Mesothelial cell of epicardium (in vitro differentiated cells): ENCODE data around the gene INHBA. TPM values are rescaled to one million over a fixed set of nuclear protein-coding genes. Genes with fewer than 3 reads are reported as not detected.

Experiments used
- DNase-seq, 2 experiments: peaks; one replicate each; pipeline ENCODE4 v3.0.0; 2021; ENCODE audit warnings: low spot score in 2 of 2; ENCODE audit not compliant: unreplicated experiment in 2 of 2
- H3K27ac Mint-ChIP-seq: 2 replicates; pipeline ENCODE4 v1.8.0; 2021; ENCODE audit warnings: mixed read lengths
- H3K27me3 Mint-ChIP-seq: 2 replicates; pipeline ENCODE4 v1.8.0; 2021; ENCODE audit warnings: low read depth, mixed read lengths
- H3K36me3 Mint-ChIP-seq: 2 replicates; pipeline ENCODE4 v1.8.0; 2021; ENCODE audit warnings: mixed read lengths
- H3K4me1 Mint-ChIP-seq: 2 replicates; pipeline ENCODE4 v1.8.0; 2021; ENCODE audit warnings: mixed read lengths
- H3K4me3 Mint-ChIP-seq: 2 replicates; pipeline ENCODE4 v1.8.0; 2021; ENCODE audit warnings: mild to moderate bottlenecking, moderate library complexity, mixed read lengths
- H3K9me3 Mint-ChIP-seq: 2 replicates; pipeline ENCODE4 v1.8.0; 2021; ENCODE audit warnings: mixed read lengths
- CTCF ChIP-seq: fragments of 200-600 bp; sonication (generic); IDR thresholded peaks from one replicate; pipeline ENCODE4 v1.5.0; 2021; ENCODE audit warnings: antibody characterized with exemption; ENCODE audit not compliant: unreplicated experiment
- total RNA-seq: library from RNA; stranded (reverse); gene quantifications from 3 replicates; pipeline ENCODE4 v1.2.1, GENCODE V29; 2021

INHBA gene
- total RNA-seq, 1 donor from 2014 or later = 50.6 TPM

GRCh38 chr7:41692251-41692650 is 10.6 kb downstream of the INHBA start:
- no peak for DNase-seq
- H3K4me1 Mint-ChIP-seq = peaks cover 70% of the 10 kb centered on the region
- peaks cover 38% of the 10 kb centered on the region for H3K36me3 Mint-ChIP-seq
- peak overlapping the region; percentile 71 for H3K27ac Mint-ChIP-seq
- H3K4me3 Mint-ChIP-seq = peak overlapping the region; percentile 32
- H3K9me3 Mint-ChIP-seq = no peaks in the 10 kb centered on the region
- TF ChIP-seq CTCF = no peak
- H3K27me3 Mint-ChIP-seq = no peaks in the 10 kb centered on the region

- Mint-ChIP-seq H3K36me3 (peaks cover 40% of the 10 kb centered on the region), H3K4me1 (peaks cover 65% of the 10 kb centered on the region), H3K27me3 (no peaks in the 10 kb centered on the region), H3K27ac (peak overlapping the region; percentile 43), H3K4me3 (no peak overlapping the region), H3K9me3 (no peaks in the 10 kb centered on the region)
- DNase-seq = no peak
- no peak for TF ChIP-seq CTCF
Observed at GRCh38 chr7:41691286-41692190, 11.4 kb downstream of the INHBA start.

GRCh38 chr7:41689815-41690214 is 13.1 kb downstream of the INHBA start:
- no peaks in the 10 kb centered on the region for H3K27me3 Mint-ChIP-seq
- no peak overlapping the region for H3K4me3 Mint-ChIP-seq
- no peak for DNase-seq
- H3K9me3 Mint-ChIP-seq = no peaks in the 10 kb centered on the region
- no peak for TF ChIP-seq CTCF
- H3K27ac Mint-ChIP-seq = no peak overlapping the region
- peaks cover 40% of the 10 kb centered on the region for H3K36me3 Mint-ChIP-seq
- peaks cover 48% of the 10 kb centered on the region for H3K4me1 Mint-ChIP-seq

GRCh38 chr7:41688906-41689305 is 14.0 kb downstream of the INHBA start:
- DNase-seq = no peak
- H3K4me1 Mint-ChIP-seq = peaks cover 39% of the 10 kb centered on the region
- H3K4me3 Mint-ChIP-seq = no peak overlapping the region
- H3K36me3 Mint-ChIP-seq = peaks cover 42% of the 10 kb centered on the region
- no peaks in the 10 kb centered on the region for H3K27me3 Mint-ChIP-seq
- H3K9me3 Mint-ChIP-seq = no peaks in the 10 kb centered on the region
- H3K27ac Mint-ChIP-seq = no peak overlapping the region
- TF ChIP-seq CTCF = no peak

GRCh38 chr7:41688012-41688625 is 14.8 kb downstream of the INHBA start:
- no peak for DNase-seq
- no peak for TF ChIP-seq CTCF
- H3K36me3 Mint-ChIP-seq = peaks cover 42% of the 10 kb centered on the region
- peaks cover 31% of the 10 kb centered on the region for H3K4me1 Mint-ChIP-seq
- H3K4me3 Mint-ChIP-seq = no peak overlapping the region
- H3K9me3 Mint-ChIP-seq = no peaks in the 10 kb centered on the region
- H3K27me3 Mint-ChIP-seq = no peaks in the 10 kb centered on the region
- no peak overlapping the region for H3K27ac Mint-ChIP-seq
